CD4-positive, alpha-beta T cell treated with Interleukin-21 for 1 hour (primary cell): ENCODE measurements around the gene ZEB1.

Experiments used
- DNase-seq: peaks from one replicate; pipeline ENCODE4 v3.0.0-alpha.2; 2020

ZEB1 gene

DNA sequence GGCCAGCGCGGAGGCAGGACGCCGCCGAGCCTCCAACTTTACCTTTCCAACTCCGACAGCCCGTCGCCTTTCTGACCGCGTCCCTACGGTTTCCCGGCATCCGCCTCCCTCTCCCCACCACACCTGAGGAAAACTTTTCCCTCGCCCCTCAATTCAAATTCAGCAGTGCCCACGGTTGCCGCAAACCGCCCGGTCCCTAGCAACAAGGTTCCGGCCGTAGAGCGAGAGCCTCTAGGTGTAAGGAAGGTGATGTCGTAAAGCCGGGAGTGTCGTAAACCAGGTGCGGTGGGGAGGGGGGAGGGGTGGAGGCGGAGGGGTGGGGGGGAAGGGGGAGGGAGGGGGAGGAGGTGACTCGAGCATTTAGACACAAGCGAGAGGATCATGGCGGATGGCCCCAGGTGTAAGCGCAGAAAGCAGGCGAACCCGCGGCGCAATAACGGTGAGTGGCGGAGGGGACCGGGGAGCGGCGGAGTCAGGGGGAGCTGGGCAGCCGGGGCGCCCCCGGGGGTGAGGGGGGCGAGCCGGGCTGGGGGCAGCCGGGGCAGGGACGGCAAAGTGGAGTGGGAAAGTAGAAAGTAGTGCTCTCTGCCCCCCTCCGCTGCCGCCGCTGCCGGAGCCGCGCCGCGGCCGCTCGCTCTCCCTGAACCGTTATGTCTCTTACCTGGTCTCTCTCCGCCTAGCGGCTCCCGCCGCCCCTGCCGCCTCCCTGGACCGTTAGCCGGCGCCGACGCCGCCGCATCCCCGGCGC is at the start of gene ZEB1:
Gene ZEB1 (plus strand): TSS at position 363 of the 748 bp plus-strand sequence. CDS start 19 bp downstream, at position 382.
- peak; percentile 94 for DNase-seq

DNA sequence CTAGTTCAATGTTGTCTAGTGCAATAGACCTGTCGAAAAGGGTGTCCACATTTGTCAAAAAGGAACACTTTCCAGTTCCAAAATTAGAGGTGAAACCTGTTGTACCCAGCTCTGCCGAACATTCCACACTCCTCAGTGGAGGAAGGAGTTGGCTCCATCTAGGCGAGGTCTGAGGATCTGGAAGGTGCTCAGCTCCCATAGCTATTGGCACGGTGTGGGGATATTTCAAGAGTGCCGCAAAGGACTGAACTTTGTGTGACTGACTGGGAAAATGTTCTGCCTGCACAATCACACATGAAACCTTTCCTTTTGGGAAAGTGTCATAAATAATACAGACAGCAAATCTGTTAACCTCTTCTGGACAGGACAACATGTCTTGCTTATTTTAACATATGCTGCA is 48.1 kb upstream of the ZEB1 start:
- DNase-seq = no peak

DNA sequence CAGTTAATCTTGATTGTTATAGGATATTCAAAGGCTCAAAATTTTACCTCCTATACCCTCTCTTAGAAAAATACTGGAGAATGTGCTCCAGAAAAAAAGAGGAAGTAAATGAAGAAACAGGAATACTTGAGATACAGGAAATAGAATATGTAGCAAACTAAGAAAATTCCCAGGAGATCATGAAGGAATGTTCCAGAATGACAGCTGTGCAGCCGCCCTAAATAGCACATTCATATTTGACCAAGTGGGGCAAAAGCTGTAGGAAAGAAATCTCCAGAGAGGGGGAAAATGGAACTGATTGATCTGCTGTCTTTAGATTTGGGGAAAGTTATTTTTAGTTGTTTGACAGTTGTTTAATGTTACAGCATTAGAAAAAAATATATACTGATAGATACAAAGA is 46.2 kb upstream of the ZEB1 start:
- DNase-seq = no peak

DNA sequence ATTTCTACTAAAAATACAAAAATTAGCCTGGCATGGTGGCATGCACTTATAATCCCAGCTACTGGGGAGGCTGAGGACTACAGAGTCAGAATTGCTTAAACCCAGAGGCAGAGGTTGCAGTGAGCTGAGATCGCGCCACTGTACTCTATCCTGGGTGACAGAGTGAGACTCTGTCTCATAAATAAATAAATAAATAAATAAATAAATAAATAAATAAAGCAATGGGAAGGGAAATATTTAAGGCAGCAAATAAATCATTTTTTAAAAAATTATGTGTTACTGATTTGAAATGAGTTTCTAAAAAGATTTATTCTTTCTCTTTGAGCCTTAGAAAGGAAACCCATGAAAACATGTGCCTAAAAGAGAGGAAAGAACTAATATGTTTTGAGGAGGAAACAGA is 45.2 kb upstream of the ZEB1 start:
- no peak for DNase-seq

DNA sequence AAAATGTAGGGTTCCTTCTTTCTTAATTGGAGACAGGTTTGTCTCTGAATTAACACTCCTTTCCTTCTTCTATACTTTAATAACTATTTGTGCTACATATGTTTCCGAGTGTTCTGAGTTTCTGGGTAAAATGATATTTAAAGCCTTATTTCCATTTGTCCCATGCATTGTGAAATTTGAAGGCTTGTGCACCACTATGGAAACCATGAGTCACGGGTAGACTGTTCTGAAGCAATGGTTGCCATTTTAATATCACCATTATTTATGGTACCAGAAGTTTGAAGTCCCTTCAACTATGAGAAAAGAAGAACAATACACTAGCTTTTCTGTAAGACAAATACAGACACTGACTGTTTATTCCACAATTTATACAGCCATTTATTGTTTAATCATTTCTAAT is 44.7 kb upstream of the ZEB1 start:
- no peak for DNase-seq

DNA sequence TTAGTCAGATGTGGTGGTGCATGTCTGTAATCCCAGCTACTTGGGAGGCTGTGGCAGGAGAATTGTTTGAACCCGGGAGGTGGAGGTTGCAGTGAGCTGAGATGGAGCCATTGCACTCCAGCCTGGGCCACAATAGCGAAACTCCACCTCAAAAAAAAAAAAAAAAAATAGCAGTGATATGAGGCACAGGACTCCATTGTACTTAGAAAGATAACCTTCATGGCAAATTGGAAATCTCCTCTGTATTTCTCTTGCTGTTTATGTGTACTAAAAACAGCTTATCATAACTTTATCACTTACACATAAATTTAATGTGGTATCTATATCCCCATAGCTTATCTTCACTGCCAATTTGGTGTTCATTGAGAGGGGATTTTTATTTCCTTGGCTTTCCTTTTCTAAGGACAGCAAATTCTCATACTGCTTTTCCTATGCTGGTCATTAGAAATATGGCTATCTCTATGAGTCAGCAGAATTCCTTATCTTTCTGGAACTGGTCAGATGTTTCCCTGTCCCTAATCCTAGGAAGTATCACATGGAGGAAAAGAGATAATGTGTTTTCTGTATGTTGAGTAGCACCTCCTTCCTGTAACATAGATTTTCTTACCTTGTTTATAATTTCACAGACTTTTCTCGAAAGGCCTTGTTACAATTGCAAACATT is 40.6 kb upstream of the ZEB1 start:
- no peak for DNase-seq

DNA sequence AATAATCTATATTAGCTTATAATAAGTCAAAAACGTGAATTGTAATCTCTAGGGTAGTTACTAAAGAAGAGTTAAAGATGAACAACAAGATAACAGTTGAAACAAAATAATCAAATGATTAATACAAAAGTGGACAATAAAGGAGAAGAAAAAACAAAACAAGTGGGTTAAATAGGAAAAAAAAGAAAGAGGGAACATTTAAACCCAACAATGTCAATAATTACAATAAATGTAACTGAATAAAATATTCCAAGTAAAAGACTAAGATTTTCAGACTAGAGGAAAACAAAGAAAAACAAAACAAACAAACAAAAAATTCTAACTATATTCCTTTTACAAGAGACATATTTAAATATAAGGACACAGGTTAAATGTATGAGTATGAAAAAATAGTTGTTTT is 38.0 kb upstream of the ZEB1 start:
- DNase-seq = no peak

DNA sequence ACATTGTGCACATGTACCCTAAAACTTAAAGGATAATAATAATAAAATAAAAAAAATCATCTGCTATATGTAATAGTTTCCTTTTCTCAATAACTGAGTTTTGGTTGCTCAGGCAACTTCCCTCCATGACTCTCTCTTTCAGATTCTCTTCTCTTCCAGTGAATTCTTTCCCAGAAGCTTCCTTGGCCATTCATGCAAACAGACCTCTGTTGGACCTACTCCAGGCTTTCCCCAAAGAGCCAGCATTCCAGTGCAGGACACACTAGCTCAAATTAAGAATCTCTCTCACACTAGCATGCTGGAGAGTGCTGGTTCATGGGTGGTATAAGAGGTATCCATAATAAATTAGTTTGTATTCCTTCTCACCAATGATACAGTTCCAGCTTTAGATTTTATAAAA is 31.0 kb upstream of the ZEB1 start:
- no peak for DNase-seq

DNA sequence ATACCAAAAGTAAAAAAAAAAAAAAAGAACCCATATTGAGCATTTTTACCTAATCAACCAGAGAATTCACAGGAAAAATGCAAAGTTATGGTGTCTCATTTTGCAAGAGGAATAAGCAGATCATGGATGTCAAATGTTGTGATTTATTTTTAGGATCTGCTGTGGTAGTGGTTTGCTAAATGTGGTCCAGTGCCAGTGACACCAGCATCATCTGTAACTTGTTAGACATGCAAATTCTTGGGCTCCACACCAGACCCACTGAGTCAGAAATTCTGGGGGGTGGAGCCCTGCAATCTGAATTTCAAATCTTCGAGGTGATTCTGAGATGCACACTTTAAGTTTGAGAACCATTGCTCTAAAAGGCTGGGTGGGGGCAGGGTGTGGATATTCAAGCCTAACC is 30.1 kb upstream of the ZEB1 start:
- no peak for DNase-seq

DNA sequence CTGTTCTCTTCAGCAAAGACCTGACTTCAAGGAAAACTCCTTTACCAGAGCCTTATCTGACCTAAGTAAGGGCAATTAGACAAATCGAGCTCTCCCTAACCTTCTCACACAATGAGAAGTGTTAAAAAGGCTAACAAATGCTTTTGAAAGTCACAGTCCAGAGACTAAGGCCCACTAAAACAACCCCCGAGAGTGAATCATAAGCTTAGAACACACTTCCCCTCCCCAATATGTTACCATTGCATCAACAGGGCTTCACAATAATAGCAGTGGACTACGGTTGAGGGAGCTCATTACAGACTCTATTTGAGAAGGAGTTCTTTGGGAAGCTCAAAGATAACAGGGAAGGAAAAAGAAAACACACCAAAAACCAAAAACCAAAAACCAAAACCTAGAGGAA is 28.6 kb upstream of the ZEB1 start:
- DNase-seq = no peak

DNA sequence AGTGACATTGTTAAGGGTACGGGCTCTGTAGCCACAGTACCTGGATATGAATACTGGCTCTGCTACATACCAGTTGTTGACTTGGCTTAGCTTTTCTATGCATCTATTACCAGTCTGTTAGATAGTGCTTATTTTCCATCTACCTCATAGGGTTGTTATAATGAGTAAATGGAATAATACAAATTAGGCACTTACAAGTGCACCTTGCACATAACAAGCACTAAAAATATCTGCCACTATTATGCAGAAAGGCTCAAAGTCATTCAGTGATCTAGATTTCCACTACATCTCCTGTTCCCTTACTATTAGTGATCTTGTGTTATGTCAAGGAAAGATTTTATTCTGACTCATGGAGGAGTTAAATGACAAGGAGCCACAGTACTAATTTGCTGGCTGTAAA is 27.9 kb upstream of the ZEB1 start:
- no peak for DNase-seq

DNA sequence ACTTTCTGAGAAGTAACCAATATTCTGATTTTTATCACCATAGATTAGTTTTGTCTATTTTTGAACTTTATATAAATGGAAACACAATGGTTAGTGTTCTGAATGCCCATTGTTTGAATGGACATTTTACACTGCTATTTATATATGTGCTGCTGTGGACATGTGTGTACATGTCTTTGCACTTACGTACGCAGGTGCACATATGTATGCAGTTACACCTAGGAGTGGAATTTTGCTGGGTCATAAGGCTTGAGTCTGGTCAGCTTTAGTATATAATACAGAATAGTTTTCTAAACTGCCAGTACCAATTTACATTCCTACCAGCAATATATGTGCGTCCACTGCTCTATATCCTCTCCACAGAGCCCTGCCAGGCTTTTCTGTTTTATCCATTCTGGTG is 24.5 kb upstream of the ZEB1 start:
- no peak for DNase-seq

DNA sequence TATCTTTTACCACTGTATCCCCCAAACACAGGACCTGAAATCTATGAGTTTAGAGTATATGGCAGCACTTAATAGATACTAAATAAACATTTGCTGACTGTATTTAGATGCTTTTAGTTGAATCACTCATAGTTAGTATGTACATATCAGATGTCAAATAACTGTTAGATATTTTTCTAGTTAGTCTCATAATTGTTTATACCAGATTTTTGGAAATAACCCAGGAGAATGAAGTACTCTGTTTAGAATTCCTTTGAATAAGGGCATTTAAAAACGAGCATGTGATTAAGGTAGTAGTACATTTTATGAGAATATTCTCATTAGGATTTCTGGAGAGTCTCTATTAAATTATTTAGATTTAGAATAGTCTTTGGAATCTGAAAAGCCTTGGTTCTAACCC is 22.3 kb upstream of the ZEB1 start:
- no peak for DNase-seq

DNA sequence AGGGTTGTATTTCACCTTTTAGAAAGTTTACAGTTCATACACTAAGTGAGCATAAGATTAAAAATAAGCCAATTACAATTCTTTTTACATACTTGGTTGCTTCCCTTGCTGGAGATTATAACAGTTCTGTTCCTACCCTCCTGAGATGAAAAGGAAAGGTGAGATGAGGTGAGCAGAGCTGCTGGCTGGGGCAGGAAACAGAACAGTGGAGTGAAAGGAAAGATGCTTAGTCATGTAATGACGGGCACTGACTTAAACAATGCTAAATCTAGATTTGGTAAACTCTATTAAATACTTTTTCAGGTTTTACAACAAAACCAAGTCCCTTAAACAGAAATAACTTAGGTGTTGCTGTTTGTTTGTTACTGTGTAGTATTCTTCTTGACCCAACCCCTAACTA is 19.9 kb upstream of the ZEB1 start:
- no peak for DNase-seq

DNA sequence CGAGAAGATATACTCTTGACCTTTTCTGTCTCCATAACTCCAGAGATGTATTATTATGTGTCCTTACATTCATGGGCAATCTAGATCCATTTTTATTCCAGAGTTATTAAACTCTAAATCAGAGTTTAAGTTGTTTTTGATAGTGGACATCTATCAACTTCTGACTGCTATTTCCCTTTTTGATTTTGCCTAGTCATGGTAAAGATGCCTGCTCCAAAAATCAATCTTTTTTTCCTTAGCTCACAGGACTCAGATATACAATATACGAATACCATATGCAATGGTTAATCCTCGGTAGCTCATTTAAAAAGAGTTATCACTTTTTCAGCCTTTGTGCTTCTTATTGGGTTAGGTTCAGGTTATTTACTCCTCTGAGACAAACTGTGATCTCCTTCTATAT is 15.8 kb upstream of the ZEB1 start:
- DNase-seq = no peak

DNA sequence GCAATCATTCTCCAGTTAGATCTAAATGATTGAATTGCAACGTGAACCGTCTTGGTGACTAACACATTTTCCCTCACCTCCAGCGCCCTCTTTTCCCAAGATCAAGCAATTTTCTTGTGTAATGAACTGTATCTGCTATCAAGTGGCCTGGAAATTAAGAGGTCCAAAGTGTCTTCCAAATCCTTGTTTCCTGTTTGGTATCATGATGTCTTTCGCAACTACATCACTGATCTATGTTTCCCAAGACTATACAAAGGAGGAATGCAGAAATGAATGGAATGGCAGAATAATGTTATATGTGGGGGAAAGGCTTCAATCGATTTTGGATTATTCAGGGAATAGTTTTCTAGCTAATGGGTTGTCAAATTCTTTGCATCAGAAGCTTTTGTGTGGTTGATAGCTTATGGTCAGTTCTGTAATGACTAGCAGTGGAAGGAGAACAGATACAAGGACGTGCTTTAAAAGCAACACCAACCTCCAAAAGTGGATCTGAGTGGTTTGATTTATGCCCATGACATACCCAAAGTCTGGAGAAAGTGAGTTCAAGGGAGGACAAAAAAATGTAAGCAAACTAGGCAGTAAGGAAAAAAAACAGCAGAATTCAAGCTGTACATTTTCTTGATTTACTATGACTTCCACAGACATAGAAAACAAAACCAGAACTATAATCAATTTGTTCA is 14.6 kb upstream of the ZEB1 start:
- DNase-seq = no peak

DNA sequence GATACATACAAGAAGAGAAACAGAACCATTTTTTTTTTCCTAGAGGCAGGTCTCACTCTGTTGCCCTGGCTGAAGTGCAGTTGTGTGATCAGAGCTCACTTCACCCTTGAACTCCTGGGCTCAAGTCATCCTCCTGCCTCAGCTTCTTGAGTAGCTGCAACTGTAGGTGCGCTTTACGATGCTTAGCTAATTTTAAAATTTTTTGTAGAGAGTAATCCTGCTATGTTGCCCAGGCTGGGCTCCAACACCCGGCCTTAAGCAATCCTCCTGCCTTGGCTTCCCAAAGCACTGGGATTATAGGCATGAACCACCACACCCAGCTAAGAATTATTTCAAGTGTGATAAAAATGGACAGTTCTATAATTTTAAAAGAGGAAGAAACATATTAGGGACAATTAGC is 5.6 kb upstream of the ZEB1 start:
- DNase-seq = no peak

DNA sequence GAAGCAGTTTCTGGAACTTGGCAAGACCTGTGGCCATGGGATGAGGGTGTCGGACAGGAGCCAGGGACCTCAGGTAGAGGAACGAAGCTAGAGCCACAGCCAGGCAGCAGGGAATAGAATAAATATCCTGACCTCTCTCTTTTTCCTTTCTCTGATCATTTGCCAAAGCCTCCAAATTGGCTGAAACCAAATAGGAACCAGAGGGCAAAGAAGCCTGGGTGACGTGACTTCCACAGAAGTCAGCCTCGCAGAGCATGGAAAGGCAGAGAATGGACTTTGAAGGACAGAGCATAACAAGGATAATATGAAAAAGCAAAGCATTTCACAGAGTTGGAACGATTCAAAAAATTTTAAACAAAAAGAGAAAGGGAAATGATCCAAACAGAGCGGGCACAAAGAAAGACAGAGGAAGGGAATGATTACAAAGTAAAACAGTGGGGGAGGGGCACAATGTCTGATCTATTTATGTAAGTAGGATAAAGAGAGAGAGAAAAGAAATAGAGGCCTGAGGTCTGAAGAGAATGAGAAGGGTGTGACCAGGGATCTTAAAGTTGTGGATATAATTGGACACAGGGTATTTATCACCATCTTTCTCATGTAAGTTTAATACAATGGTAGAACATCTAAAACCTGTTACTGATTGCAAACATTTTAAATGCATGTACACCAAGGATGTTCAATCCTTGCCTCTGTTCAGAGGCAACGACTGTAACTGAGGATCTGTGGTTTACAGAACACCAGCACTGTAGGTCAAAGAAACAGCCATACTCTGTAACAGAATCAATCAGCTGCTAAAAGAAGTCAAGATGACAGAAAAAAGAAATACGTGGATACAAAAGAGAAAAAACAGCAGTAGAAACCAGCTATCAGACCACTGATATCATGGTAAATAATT is 4.5 kb upstream of the ZEB1 start:
- no peak for DNase-seq

DNA sequence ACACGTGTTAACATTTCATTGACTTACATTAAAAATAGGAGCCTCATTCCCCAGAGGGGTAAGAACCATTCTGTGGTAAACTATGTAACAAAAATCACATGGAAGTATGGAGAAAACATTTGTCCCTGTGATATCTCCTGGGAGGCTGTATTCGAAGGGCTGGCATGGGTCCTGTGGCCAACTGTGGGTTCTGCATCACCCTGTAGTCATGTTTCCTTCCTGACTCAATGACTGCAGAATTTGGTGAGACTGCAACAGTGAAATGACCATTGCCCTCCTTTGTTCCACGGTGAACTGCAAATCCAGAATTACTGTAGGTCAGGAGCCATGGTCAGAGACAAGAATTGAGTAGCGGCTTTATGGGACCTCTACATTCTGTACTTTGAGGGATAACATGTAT is 3.6 kb upstream of the ZEB1 start:
- no peak for DNase-seq

DNA sequence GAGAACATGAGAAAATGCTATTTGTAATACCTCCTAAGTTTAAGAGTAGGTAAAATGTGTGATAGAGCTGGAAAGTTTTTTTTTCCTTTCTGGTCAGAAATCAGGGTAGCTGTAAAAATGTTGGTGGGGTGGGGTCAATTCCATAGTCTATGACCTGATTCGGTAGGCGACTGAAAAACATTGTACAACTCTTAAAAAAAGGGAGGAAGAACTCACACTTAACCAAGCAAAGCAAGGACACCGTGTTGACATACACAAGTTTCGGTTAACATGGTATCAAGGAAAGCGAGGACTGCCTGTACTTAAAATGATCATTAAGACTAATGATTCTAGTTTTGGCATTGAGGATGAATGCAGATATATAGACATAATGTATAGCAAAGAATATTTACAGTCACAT is 1.8 kb upstream of the ZEB1 start:
- DNase-seq = no peak

DNA sequence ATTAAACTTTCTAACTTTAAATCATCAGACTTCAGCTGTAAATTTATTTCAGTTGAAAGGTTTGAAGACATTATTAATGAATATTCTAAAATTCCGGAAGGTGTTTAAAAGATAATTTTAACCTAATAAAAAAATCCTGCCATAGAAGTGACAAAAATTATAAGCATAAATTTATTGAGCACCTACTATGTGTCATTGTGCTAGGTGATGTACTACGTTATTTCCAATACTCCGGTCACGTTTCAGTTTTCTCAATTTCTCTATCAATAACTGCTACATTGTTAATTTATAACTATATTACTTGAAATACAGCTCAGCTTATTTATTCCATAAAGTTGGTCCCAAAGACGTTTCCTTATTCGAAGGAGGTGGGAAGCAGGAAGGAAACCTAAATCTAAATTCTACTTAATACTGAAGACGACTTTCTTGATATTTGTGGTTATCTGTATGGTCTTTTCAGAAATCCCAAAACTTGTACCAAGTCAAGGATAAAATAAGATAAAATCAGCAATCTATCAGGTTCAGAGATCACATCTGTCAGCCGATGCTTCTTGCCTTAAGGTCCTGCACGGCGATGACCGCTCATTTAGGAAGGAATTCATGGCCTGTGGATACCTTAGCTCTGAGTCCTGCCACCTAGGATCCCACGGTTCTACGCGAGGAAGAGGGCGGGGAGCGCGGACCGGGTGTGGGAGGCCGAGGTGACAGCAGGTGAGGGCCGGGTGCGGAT is 1.2 kb upstream of the ZEB1 start:
- no peak for DNase-seq

DNA sequence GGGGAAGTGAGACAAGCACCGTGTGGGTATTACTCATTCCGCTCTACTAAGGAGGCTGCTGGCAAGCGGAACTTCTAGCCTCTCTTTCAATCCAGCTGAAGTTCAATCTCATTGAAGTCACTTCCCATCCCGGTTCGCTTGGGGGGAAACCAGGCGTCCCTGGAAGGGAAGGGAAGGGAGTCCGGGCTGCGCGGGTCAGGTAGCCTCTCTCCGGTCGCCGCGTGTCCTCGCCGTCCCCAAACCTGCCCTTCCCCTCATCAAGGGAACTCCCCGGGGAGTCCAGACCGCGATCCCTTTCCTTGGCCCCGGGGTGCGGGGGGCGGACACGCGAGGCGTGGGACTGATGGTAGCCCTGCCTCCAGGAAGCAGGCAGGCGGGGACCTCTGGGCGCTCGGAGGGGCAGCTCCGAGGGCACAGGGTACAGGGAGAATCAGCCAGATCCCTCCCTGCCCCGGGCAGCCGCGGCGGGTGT is 598 bp upstream of the ZEB1 start:
- DNase-seq = peak; percentile 75
